Measurements from ENCODE around the gene PPP1R11.
"Not testable (repeated sequence)": the region's sequence is repeated elsewhere in the genome, so short reads cannot be mapped to it uniquely, and the experiment has no call there.

Gene PPP1R11

GRCh38 chr6:30100154-30100553, 33.2 kb downstream of the PPP1R11 start:
- DNase-seq: no peak

GRCh38 chr6:30100585-30101443, 33.8 kb downstream of the PPP1R11 start:
- DNase-seq: peak; percentile 9

GRCh38 chr6:30101444-30102413, 34.7 kb downstream of the PPP1R11 start:
- peak; percentile 74 for DNase-seq

- DNase-seq: peak; percentile 12
Observed at GRCh38 chr6:30102414-30102969, 35.5 kb downstream of the PPP1R11 start.

- DNase-seq: peak; percentile 87
Observed at GRCh38 chr6:30102970-30103871, 36.2 kb downstream of the PPP1R11 start.

GRCh38 chr6:30103872-30104179, 36.8 kb downstream of the PPP1R11 start:
- peak; percentile 22 for DNase-seq

- no peak for DNase-seq
Observed at GRCh38 chr6:30104661-30105060, 37.7 kb downstream of the PPP1R11 start.

GRCh38 chr6:30111266-30111856, 44.4 kb downstream of the PPP1R11 start:
- no peak for DNase-seq

GRCh38 chr6:30112402-30112994, 45.5 kb downstream of the PPP1R11 start:
- DNase-seq: no peak

GRCh38 chr6:30113003-30113759, 46.2 kb downstream of the PPP1R11 start, which contains the start of gene TRIM31:
Gene TRIM31 (minus strand): TSS chr6:30113090. CDS start chr6:30112805, 285 bp downstream.
- DNase-seq: no peak

GRCh38 chr6:30113841-30114240, 46.8 kb downstream of the PPP1R11 start:
- DNase-seq: no peak

- no peak for DNase-seq
Observed at GRCh38 chr6:30116724-30117123, 49.7 kb downstream of the PPP1R11 start.

- not testable (repeated sequence) for DNase-seq
Observed at GRCh38 chr6:30118691-30119090, 51.7 kb downstream of the PPP1R11 start.

Data from CD4-positive, alpha-beta T cell treated with Interleukin-6 for 4 hours (primary cell).